COLO829 (cell line): ENCODE results near the gene TLE2.
"Not testable (repeated sequence)": the region's sequence is repeated elsewhere in the genome, so short reads cannot be mapped to it uniquely, and the experiment has no call there.

ENCODE experiments used
- DNase-seq: peaks from one replicate; pipeline ENCODE4 v3.0.0; 2012; ENCODE audit warnings: low spot score

TLE2 gene

DNA sequence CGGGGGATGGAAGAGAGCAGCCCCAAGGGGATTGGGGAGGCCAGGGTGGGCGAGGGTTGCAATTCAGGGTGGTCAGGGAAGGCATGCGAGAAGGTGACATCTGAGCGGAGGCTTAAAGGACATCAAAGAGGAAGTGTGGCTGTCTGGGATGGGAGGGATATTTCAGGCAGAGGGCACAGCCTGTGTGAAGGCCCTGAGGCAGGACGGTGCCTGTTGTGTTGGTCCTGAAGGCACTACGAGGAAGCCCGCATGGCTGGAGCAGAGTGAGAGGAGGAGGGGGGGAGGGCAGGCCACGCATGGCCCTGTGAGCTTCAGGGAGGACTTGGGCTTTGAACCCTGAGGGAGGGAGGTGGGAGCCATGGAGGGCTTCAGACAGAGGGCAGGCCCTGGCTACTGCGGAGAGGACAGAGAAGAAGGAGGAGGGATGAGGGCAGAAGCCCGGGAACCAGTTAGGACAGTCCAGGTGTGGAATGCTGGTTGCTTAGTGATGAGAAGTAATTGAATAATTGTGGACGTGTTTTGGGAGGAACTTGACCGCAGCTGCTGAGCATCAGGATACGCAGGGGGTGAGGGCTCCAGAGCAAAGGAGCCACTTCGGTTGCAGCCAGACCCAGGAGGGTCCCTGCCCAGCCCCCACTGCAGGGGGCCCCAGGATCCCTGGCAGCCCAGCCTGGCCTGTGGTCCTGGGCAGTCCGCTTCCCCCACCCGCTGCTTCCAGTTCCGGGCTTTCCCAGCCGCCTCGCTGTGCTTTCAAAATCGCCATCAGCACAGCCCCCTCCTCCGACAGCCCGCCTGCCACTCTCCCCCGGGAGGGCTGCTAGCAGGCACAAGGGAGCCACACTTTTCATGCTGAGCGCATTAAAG, 45.5 kb downstream of the TLE2 start:
- no peak for DNase-seq

- DNase-seq = no peak
Observed at GRCh38 chr19:2982983-2983350, 46.1 kb downstream of the TLE2 start.

DNA sequence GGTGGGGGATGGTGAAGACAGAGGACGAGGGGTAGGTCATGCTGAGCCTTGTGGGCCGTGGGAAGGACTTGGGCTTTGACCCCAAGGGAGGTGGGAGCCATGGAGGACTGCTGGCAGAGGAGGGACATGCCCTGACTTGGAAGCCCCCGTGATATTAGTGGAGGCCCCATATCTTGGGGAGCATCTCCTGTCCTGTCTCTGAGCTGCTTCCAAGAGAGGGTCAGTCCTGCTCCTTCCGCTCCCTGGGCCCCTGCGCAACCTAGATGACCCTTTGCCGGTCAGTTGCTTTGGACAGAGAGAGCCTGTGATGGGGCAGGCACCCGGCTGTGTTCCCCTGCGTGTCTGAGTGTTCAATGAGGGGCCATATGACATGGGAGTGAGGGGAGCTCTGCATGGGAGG, 46.5 kb downstream of the TLE2 start:
- DNase-seq = no peak

- DNase-seq = no peak
Observed at GRCh38 chr19:2981898-2982297, 47.2 kb downstream of the TLE2 start.

GRCh38 chr19:2978772-2979171, 50.3 kb downstream of the TLE2 start:
- DNase-seq = no peak

DNA sequence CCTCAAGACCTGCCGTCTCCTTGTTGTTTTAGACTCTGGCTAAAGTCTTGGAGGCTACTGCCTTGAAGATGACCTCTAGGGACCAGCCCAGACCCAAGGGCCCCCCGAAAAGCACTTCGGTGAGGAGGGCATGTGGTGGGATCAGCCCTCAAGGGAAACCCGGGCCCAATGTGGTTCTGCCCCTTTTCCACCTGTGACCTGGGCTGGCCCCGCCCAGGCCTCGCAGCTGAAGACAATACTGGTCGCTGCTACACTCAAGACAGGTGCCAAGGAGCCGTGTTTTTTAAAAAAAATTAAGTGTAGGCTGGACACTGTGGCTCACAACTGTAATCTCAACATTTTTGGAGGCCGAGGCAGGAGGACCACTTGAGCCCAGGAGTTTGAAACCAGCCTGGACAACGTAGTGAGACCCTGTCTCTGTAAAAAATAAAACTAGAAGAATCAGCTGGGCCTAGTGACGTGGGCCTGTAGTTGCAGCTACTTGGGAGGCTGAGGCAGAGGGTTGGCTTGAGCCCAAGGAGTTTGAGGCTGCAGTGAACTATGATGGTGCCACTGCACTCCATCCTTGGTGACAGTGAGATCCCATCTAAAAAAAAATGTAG, 50.8 kb downstream of the TLE2 start:
- no peak for DNase-seq

GRCh38 chr19:2977746-2978138, 51.3 kb downstream of the TLE2 start:
- DNase-seq = no peak

DNA sequence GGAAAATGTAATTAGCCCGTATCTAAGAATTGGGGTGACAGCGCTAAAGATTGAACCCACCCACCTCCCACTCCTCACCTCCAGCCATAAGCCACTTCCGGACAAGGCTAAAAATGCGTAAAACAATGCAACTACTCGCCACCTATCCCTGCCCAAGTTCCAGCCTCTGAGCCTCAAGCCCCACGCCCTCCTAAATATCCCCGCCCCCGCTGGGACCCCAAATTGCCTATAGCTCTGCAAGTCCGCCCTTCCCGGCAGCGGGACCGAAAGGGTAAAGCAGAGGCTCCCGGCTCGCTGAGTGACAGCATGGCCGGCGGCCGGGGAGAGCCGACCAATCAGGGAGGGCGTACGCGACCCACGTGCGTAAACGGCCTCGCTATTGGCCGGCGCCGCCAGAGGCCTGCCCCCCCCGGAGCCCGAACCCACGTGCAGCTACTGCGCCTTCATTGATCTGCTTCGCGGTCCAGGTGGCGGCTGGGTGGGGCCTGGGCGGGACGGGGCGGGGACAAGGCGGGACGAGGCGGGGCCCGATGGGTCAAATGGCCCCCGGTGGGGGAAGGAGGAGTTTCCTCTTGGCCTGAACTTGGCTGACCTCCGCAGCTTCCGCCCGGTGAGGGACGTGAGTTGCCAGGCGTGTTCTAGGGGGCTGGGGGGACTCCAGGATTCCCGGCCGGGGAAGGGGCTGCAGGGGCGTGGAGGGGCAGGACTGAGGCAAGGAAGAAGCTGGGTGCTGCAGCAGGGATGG, 51.9 kb downstream of the TLE2 start, which contains the start of gene TLE6:
Gene TLE6, plus strand, starts transcription at position 564 of the 745 bp plus-strand sequence. CDS start 670 bp downstream, outside the sequence.
- peak; percentile 95 for DNase-seq

GRCh38 chr19:2976609-2977000, 52.5 kb downstream of the TLE2 start:
- DNase-seq = no peak

GRCh38 chr19:2974342-2975041, 54.6 kb downstream of the TLE2 start:
- DNase-seq = no peak

DNA sequence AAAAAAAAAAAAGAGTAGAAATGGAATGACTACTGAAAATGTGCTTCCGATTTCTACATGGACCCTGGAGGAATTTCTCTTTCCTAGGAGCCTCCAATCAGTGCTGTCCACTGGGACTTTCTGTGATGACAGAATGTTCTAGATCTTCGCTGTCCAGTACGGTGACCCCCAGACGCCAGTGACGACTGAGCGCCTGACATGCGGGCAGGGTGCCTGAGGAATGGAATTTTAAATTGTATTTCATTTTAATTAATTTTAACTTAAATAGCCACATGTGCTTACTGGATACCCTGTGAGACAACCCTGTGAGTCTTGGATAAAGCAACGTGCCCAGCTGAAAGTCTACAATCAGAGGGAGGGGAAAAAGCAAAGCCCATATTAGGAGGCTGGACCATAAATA, 55.9 kb downstream of the TLE2 start:
- no peak for DNase-seq

DNA sequence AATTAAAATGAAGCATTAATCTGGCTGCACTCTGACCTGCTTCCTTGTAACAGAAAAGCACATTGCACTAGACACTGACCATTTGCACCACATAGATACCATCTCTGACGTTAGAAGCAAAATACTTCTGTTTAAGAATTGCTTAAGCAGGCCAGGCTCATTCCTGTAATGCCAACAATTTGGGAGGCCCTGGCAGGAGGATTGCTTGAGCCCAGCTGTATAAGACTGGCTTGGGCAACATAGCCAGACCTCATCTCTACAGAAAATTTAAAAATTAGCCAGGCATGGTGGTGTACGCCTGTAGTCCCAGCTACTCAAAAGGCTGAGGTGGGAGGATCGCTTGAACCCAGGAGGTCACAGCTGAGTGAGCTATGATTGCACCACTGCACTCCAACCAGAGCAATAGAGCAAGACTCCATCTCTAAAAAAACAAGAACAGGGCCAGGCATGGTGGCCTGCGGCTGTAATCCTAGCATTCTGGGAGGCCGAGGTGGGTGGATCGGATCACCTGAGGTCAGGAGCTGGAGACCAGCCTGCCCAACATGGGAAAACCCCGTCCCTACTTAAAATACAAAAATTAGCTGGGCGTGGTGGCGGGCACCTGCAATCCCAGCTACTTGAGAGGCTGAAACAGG, 58.8 kb downstream of the TLE2 start:
- no peak for DNase-seq

- no peak for DNase-seq
Observed at GRCh38 chr19:2969104-2969504, 60.0 kb downstream of the TLE2 start.

DNA sequence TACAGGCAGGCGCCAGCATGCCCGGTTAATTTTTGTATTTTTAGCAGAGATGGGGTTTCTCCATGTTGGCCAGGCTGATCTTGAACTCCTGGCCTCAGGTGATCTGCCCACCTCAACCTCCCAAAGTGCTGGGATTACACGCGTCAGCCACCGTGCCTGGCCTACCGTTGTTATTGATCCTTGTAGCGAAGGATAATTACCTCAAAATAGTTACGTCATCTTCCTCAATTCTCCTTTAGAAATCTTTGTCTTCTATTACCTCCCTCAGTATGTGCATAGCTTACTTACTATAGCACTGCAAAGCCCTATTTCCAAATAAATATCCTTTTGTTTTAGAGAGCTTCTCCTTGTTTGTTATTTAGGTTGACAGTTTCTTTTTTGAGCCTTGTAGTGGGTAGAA, 61.1 kb downstream of the TLE2 start:
- DNase-seq = no peak

GRCh38 chr19:2964874-2965273, 64.2 kb downstream of the TLE2 start:
- DNase-seq = no peak

- DNase-seq = not testable (repeated sequence)
Observed at GRCh38 chr19:2963631-2964030, 65.4 kb downstream of the TLE2 start.

GRCh38 chr19:2963122-2963521, 66.0 kb downstream of the TLE2 start:
- DNase-seq = no peak

- peak; percentile 88 for DNase-seq
Observed at GRCh38 chr19:2962018-2962670, 66.9 kb downstream of the TLE2 start.

- DNase-seq = no peak
Observed at GRCh38 chr19:2960120-2960519, 69.0 kb downstream of the TLE2 start.

GRCh38 chr19:2957160-2957559, 71.9 kb downstream of the TLE2 start:
- no peak for DNase-seq

GRCh38 chr19:2952953-2953481, 76.1 kb downstream of the TLE2 start:
- no peak for DNase-seq
